ENCODE measurements around the gene DNAJC17.

DNA sequence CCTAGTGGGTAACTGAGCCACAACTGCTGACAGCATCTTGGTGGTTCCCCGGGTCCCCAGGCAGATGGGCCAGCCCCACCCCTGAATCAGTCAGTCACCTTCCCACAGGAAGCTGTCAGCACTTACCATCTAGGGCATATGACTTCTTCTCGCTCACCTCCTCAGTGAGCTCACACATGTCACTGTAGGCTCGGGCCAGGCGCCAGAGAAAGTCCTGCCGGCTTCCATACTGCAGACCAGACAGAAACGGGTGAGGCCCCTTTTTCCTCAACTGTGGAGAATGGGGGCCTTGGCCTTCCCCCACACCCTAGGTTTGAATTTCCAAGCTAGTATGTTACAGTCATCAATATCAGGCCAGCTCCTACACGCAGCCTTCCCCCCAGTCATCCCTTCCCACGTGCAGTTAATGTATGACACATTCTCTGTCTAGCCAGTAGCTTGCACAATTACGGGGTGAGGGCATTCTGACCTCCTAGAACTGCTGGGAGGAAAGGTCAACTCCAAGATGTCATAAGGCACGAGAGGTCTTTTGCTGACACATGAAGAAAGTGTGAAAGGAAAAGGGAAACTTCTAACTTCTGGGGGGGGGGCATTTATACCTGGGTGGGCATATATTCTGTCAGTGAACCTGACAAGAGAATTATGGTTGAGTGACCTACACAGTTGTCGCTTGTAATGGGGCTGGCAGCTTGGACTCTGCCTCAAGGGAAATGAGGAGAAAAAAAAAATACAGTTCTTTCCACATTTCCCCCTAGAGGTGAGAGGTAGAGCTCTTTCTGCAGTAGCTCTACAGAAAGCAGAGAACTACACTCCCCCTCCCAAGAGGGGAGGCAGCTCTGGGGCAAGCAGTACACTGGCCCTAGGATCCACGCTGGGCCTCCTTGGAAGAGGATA lies 63.1 kb downstream of the DNAJC17 start:
- no peak for TF ChIP-seq CTCF (IDR thresholded peaks at IDR 0.05)
- no peak for TF ChIP-seq POLR2AphosphoS5 (IDR thresholded peaks at IDR 0.05)
- TF ChIP-seq POLR2A (IDR thresholded peaks at IDR 0.05), result no peak
